GM21423 (cell line): ENCODE data around the gene SLC22A23.
A peak's percentile ranks its signal among the peaks of the same experiment; 100 is the strongest.

Experiments
- ATAC-seq: cut with Tn5 transposase; IDR thresholded peaks from one replicate; pipeline ENCODE4 v1.9.1; 2021; ENCODE audit warnings: mild to moderate bottlenecking, moderate library complexity; ENCODE audit not compliant: unreplicated experiment

The SLC22A23 gene

GRCh38 chr6:3356056-3356823 lies 100.6 kb downstream of the SLC22A23 start:
- peak; percentile 96 for ATAC-seq

- no peak for ATAC-seq
Observed at GRCh38 chr6:3355358-3356055, 101.3 kb downstream of the SLC22A23 start.

- ATAC-seq: no peak
Observed at GRCh38 chr6:3355011-3355357, 101.9 kb downstream of the SLC22A23 start.

- no peak for ATAC-seq
Observed at GRCh38 chr6:3353939-3354338, 102.9 kb downstream of the SLC22A23 start.

GRCh38 chr6:3353213-3353903 lies 103.5 kb downstream of the SLC22A23 start:
- ATAC-seq: no peak

GRCh38 chr6:3352678-3353077 lies 104.2 kb downstream of the SLC22A23 start:
- ATAC-seq: no peak

GRCh38 chr6:3351829-3352524 lies 104.9 kb downstream of the SLC22A23 start:
- no peak for ATAC-seq

- ATAC-seq: no peak
Observed at GRCh38 chr6:3351105-3351676, 105.7 kb downstream of the SLC22A23 start.

- no peak for ATAC-seq
Observed at GRCh38 chr6:3350252-3350796, 106.5 kb downstream of the SLC22A23 start.

- ATAC-seq: no peak
Observed at GRCh38 chr6:3349388-3350251, 107.2 kb downstream of the SLC22A23 start.

GRCh38 chr6:3348821-3349220 lies 108.0 kb downstream of the SLC22A23 start:
- no peak for ATAC-seq

GRCh38 chr6:3347826-3348225 lies 109.0 kb downstream of the SLC22A23 start:
- no peak for ATAC-seq

- ATAC-seq: no peak
Observed at GRCh38 chr6:3347247-3347646, 109.6 kb downstream of the SLC22A23 start.

- ATAC-seq: no peak
Observed at GRCh38 chr6:3346476-3346875, 110.4 kb downstream of the SLC22A23 start.

- no peak for ATAC-seq
Observed at GRCh38 chr6:3345836-3346235, 111.0 kb downstream of the SLC22A23 start.

GRCh38 chr6:3343089-3343883 lies 113.6 kb downstream of the SLC22A23 start:
- no peak for ATAC-seq

- no peak for ATAC-seq
Observed at GRCh38 chr6:3341467-3341866, 115.4 kb downstream of the SLC22A23 start.

GRCh38 chr6:3340894-3341293 lies 116.0 kb downstream of the SLC22A23 start:
- ATAC-seq: no peak

GRCh38 chr6:3340358-3340802 lies 116.5 kb downstream of the SLC22A23 start:
- no peak for ATAC-seq
